Measurements from ENCODE around the gene SLC13A3. TPM values are rescaled to one million over a fixed set of nuclear protein-coding genes. Genes with fewer than 3 reads are reported as not detected.

SLC13A3 gene
- total and polyA plus RNA-seq, 12 donors = 0.13 to 1.2 (median 0.58) TPM

DNA sequence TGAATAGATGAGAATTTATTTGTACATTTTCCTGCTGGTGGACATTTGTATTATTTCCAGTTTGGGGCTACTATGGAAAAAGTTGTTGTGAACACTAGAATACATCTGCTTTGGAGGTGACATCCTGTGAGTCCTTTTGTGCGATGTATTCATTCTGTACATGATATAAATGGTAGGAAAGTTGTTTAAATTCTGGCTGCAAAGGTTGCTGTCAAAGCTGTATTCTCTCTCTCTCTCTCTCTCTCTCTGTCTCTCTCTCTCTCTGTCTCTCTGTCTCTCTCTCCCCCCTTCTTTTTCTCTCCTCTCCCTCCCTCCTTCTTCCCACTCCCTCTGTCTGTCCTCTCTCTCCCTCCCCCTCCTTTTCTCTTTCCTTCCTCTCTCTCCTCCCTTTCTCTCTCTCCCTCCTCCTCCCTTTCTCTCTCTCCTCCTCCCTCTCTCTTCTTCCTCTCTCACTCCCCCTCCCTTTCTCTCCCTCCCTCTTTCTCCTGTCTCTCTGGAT lies 25.3 kb downstream of the SLC13A3 start:
- 91 to 96% methylated on average over 1 of the region's 1 CpG for WGBS, 2 donors

DNA sequence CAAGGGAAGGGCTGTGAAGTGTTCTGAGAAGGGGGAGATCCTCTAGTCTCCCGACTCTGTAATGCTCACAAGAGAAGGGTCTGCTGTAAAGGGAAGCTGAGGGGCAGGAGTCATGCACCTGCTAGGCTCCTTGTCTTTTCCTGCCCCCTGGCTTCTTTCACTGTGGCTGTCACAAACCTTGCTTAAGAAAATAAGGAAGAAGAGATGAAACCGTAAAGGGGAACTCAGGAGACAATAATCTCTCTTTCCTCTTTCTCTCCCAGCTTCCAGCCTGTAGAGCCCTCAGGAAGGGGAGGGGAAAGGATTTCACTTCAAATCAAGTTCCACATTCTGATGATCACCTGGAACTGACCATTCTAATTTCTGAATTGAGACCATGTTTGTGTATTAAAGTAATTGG lies 26.3 kb downstream of the SLC13A3 start:
- Histone ChIP-seq H3K27me3 (no peaks in the 10 kb centered on the region), H3K36me3 (no peaks in the 10 kb centered on the region), H3K9me3 (peaks cover 0 to 29% (median 5%) of the 10 kb centered on the region in 11 donors), H3K4me1 (no peaks in the 10 kb centered on the region), H3K27ac (no peak overlapping the region), H3K4me3 (no peak overlapping the region)
- TF ChIP-seq, protein P1, sequence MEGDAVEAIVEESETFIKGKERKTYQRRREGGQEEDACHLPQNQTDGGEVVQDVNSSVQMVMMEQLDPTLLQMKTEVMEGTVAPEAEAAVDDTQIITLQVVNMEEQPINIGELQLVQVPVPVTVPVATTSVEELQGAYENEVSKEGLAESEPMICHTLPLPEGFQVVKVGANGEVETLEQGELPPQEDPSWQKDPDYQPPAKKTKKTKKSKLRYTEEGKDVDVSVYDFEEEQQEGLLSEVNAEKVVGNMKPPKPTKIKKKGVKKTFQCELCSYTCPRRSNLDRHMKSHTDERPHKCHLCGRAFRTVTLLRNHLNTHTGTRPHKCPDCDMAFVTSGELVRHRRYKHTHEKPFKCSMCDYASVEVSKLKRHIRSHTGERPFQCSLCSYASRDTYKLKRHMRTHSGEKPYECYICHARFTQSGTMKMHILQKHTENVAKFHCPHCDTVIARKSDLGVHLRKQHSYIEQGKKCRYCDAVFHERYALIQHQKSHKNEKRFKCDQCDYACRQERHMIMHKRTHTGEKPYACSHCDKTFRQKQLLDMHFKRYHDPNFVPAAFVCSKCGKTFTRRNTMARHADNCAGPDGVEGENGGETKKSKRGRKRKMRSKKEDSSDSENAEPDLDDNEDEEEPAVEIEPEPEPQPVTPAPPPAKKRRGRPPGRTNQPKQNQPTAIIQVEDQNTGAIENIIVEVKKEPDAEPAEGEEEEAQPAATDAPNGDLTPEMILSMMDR (IDR thresholded peaks at IDR 0.05) = no peak
- no peak for DNase-seq
- 69 to 81% methylated on average over 2 of the region's 2 CpGs for WGBS, 2 donors
- intact Hi-C loops (cut with DNase I) = no loop called here
- no peak for ATAC-seq

More for the DNA sequence above, 25.3 kb downstream of the SLC13A3 start:
- Histone ChIP-seq H3K4me1 (peaks cover 0 to 3% (median 0%) of the 10 kb centered on the region in 9 donors), H3K4me3 (no peak overlapping the region), H3K9me3 (peaks cover 0 to 39% (median 5%) of the 10 kb centered on the region in 11 donors), H3K36me3 (no peaks in the 10 kb centered on the region), H3K27ac (no peak overlapping the region), H3K27me3 (no peaks in the 10 kb centered on the region)
- TF ChIP-seq, protein P1 (IDR thresholded peaks at IDR 0.05) = no peak
- no peak for DNase-seq
- intact Hi-C loops (cut with DNase I) = no loop called here
- no peak for ATAC-seq

DNA sequence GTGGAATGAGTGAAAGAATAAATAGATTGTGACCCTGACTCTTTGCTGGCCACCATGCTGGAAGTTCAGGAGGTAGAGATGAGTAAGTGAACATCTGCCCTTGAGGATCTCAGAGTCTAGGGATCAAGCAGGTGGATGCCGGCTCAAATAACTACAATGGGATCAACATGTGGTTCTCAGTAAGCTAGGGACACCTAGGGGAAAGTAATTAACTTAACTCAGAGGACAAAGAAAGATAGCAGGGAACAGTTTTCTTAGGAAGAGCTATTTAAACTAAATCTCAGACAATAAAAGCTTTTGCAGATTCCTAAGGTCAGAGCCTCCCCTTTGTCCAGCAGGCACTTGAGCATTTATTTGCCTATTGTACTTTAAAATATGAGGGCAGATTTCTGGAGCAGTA lies 29.1 kb downstream of the SLC13A3 start:
- Histone ChIP-seq H3K4me3 (no peak overlapping the region), H3K36me3 (no peaks in the 10 kb centered on the region), H3K4me1 (no peaks in the 10 kb centered on the region), H3K27me3 (no peaks in the 10 kb centered on the region), H3K27ac (no peak overlapping the region), H3K9me3 (peaks cover 0 to 16% (median 0%) of the 10 kb centered on the region in 11 donors)
- DNase-seq (no peak), ATAC-seq (no peak)
- TF ChIP-seq, protein P1 (IDR thresholded peaks at IDR 0.05) = no peak
- intact Hi-C loops (cut with DNase I) = no loop called here
- WGBS, 2 donors = 46 to 55% methylated on average over 1 of the region's 1 CpG

DNA sequence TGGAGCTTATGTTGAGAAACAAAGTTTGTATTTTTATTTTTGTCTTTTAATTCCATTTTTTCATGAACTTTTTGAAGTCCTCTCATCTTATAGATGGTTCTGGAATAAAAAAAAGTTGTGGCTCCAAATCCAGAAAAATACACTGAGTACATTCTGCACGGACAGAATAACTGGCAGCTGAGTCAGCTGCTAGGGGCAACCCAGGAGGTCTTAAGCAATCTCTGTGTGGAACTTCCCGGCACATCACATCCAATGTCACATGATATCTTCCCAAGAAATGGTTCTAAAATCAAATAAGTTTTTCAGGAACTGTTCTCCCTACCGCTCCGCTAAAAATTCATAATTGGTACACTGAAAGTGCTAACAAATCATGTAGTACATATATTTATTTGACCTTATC lies 29.8 kb downstream of the SLC13A3 start:
- TF ChIP-seq, protein P1 (IDR thresholded peaks at IDR 0.05) = no peak
- H3K27ac ChIP-seq = no peak overlapping the region
- no peak overlapping the region for H3K4me3 ChIP-seq
- no peaks in the 10 kb centered on the region for H3K36me3 ChIP-seq
- intact Hi-C loops (cut with DNase I) = no loop called here
- no peaks in the 10 kb centered on the region for H3K27me3 ChIP-seq
- peaks cover 0 to 16% (median 0%) of the 10 kb centered on the region in 11 donors for H3K9me3 ChIP-seq
- 79 to 86% methylated on average over 4 of the region's 4 CpGs for WGBS, 2 donors
- DNase-seq (no peak), ATAC-seq (no peak)
- no peaks in the 10 kb centered on the region for H3K4me1 ChIP-seq

Measured in heart right ventricle (tissue), 16 donors.